Measurements from ENCODE around the gene DCHS1. TPM values are rescaled to one million over a fixed set of nuclear protein-coding genes. Genes with fewer than 3 reads are reported as not detected.

Gene DCHS1
- total and polyA plus RNA-seq, 2 of the 13 experiments (the other 11 are each of a cell fraction or from before 2014, with no cell fraction given): under 0.01 to 0.03 TPM

Other genes with a start within 250 kb of the DCHS1 start
- 2.4 and 3.5 TPM in 2 replicates for gene APBB1, start 236.7 kb downstream of the DCHS1 start, total RNA-seq (2016; rRNA removed; fragmentation: Illumina TruSeq; extraction: Trizol)
- 1.7 and 2.4 TPM in 2 replicates for gene APBB1, start 236.7 kb downstream of the DCHS1 start, polyA plus RNA-seq (2011; rRNA removed)
- gene HPX, start 214.8 kb downstream of the DCHS1 start, total RNA-seq (2016; rRNA removed; fragmentation: Illumina TruSeq; extraction: Trizol): 29.6 and 57.4 TPM in 2 replicates
- 6.2 and 9.2 TPM in 2 replicates for gene HPX, start 214.8 kb downstream of the DCHS1 start, polyA plus RNA-seq (2011; rRNA removed)
- 2.8 and 6.3 TPM in 2 replicates for gene TRIM3, start 181.9 kb downstream of the DCHS1 start, total RNA-seq (2016; rRNA removed; fragmentation: Illumina TruSeq; extraction: Trizol)
- 3.6 and 4.9 TPM in 2 replicates for gene TRIM3, start 181.9 kb downstream of the DCHS1 start, polyA plus RNA-seq (2011; rRNA removed)
- 58.9 and 60.2 TPM in 2 replicates for gene ARFIP2, start 174.5 kb downstream of the DCHS1 start, total RNA-seq (2016; rRNA removed; fragmentation: Illumina TruSeq; extraction: Trizol)
- gene ARFIP2, start 174.5 kb downstream of the DCHS1 start, polyA plus RNA-seq (2011; rRNA removed): 56.6 TPM in 2 replicates
- gene TIMM10B, start 174.3 kb downstream of the DCHS1 start, total RNA-seq (2016; rRNA removed; fragmentation: Illumina TruSeq; extraction: Trizol): 39.5 and 60.1 TPM in 2 replicates
- gene TIMM10B, start 174.3 kb downstream of the DCHS1 start, polyA plus RNA-seq (2011; rRNA removed): 34.9 and 38.5 TPM in 2 replicates
- gene DNHD1, start 158.5 kb downstream of the DCHS1 start, total RNA-seq (2016; rRNA removed; fragmentation: Illumina TruSeq; extraction: Trizol): 0.94 and 2.7 TPM in 2 replicates
- gene DNHD1, start 158.5 kb downstream of the DCHS1 start, polyA plus RNA-seq (2011; rRNA removed): 9.3 and 13.3 TPM in 2 replicates
- 21.6 and 29.1 TPM in 2 replicates for gene RRP8, start 52.2 kb downstream of the DCHS1 start, total RNA-seq (2016; rRNA removed; fragmentation: Illumina TruSeq; extraction: Trizol)
- gene RRP8, start 52.2 kb downstream of the DCHS1 start, polyA plus RNA-seq (2011; rRNA removed): 7.2 and 7.7 TPM in 2 replicates
- gene ILK, start 52.0 kb downstream of the DCHS1 start, total RNA-seq (2016; rRNA removed; fragmentation: Illumina TruSeq; extraction: Trizol): 70.3 and 78.1 TPM in 2 replicates
- gene ILK, start 52.0 kb downstream of the DCHS1 start, polyA plus RNA-seq (2011; rRNA removed): 108 and 118 TPM in 2 replicates
- 51.0 and 71.3 TPM in 2 replicates for gene TAF10, start 43.6 kb downstream of the DCHS1 start, total RNA-seq (2016; rRNA removed; fragmentation: Illumina TruSeq; extraction: Trizol)
- gene TAF10, start 43.6 kb downstream of the DCHS1 start, polyA plus RNA-seq (2011; rRNA removed): 134 and 142 TPM in 2 replicates
- gene TPP1, start 36.4 kb downstream of the DCHS1 start, total RNA-seq (2016; rRNA removed; fragmentation: Illumina TruSeq; extraction: Trizol): 13.9 and 14.4 TPM in 2 replicates
- 74.6 and 75.4 TPM in 2 replicates for gene TPP1, start 36.4 kb downstream of the DCHS1 start, polyA plus RNA-seq (2011; rRNA removed)
- 90.0 and 97.9 TPM in 2 replicates for gene MRPL17, start 27.5 kb upstream of the DCHS1 start, total RNA-seq (2016; rRNA removed; fragmentation: Illumina TruSeq; extraction: Trizol)
- 53.7 and 59.4 TPM in 2 replicates for gene MRPL17, start 27.5 kb upstream of the DCHS1 start, polyA plus RNA-seq (2011; rRNA removed)
- not detected in 2 replicates for gene OR2AG2, start 116.2 kb upstream of the DCHS1 start, total RNA-seq (2016; rRNA removed; fragmentation: Illumina TruSeq; extraction: Trizol)
- not detected in 2 replicates for gene OR2AG2, start 116.2 kb upstream of the DCHS1 start, polyA plus RNA-seq (2011; rRNA removed)
- gene OR2AG1, start 127.2 kb upstream of the DCHS1 start, total RNA-seq (2016; rRNA removed; fragmentation: Illumina TruSeq; extraction: Trizol): not detected in 2 replicates
- not detected in 2 replicates for gene OR2AG1, start 127.2 kb upstream of the DCHS1 start, polyA plus RNA-seq (2011; rRNA removed)
- not detected in 2 replicates for gene OR6A2, start 143.9 kb upstream of the DCHS1 start, total RNA-seq (2016; rRNA removed; fragmentation: Illumina TruSeq; extraction: Trizol)
- not detected in 2 replicates for gene OR6A2, start 143.9 kb upstream of the DCHS1 start, polyA plus RNA-seq (2011; rRNA removed)
- not detected in 2 replicates for gene OR10A5, start 189.9 kb upstream of the DCHS1 start, total RNA-seq (2016; rRNA removed; fragmentation: Illumina TruSeq; extraction: Trizol)
- not detected in 2 replicates for gene OR10A5, start 189.9 kb upstream of the DCHS1 start, polyA plus RNA-seq (2011; rRNA removed)
- not detected in 2 replicates for gene OR10A2, start 207.2 kb upstream of the DCHS1 start, total RNA-seq (2016; rRNA removed; fragmentation: Illumina TruSeq; extraction: Trizol)
- not detected in 2 replicates for gene OR10A2, start 207.2 kb upstream of the DCHS1 start, polyA plus RNA-seq (2011; rRNA removed)
- not detected in 2 replicates for gene OR10A4, start 220.8 kb upstream of the DCHS1 start, total RNA-seq (2016; rRNA removed; fragmentation: Illumina TruSeq; extraction: Trizol)
- not detected in 2 replicates for gene OR10A4, start 220.8 kb upstream of the DCHS1 start, polyA plus RNA-seq (2011; rRNA removed)
- not detected in 2 replicates for gene OR2D2, start 236.7 kb upstream of the DCHS1 start, total RNA-seq (2016; rRNA removed; fragmentation: Illumina TruSeq; extraction: Trizol)
- gene OR2D2, start 236.7 kb upstream of the DCHS1 start, polyA plus RNA-seq (2011; rRNA removed): not detected in 2 replicates